GM12872 (cell line): ENCODE results near the gene TECTA.

Source experiments
- CTCF ChIP-seq: IDR thresholded peaks from 3 replicates; pipeline ENCODE4 v1.5.1; 2011; ENCODE audit warnings: low read depth, mild to moderate bottlenecking, low read length, moderate library complexity; ENCODE audit not compliant: insufficient read depth

TECTA gene

GRCh38 chr11:121210445-121211080 lies 109.5 kb downstream of the TECTA start:
- no peak for TF ChIP-seq CTCF

GRCh38 chr11:121211626-121212025 lies 110.6 kb downstream of the TECTA start:
- no peak for TF ChIP-seq CTCF

- no peak for TF ChIP-seq CTCF
Measured at GRCh38 chr11:121212536-121213361, 111.7 kb downstream of the TECTA start.

GRCh38 chr11:121213362-121213893 lies 112.4 kb downstream of the TECTA start:
- no peak for TF ChIP-seq CTCF

- no peak for TF ChIP-seq CTCF
Measured at GRCh38 chr11:121214861-121215260, 113.8 kb downstream of the TECTA start.

- no peak for TF ChIP-seq CTCF
Measured at GRCh38 chr11:121221496-121222200, 120.6 kb downstream of the TECTA start.

- TF ChIP-seq CTCF: no peak
Measured at GRCh38 chr11:121223161-121223560, 122.1 kb downstream of the TECTA start.
